Neuronal stem cell (in vitro differentiated cells): ENCODE results near the gene CNTNAP5.

Experiments
- DNase-seq: peaks from one replicate; pipeline ENCODE4 v3.0.0-alpha.2; 2013; ENCODE audit warnings: low spot score
- H2AFZ ChIP-seq: one replicate; pipeline ENCODE4 v1.6.1; 2013; ENCODE audit warnings: mild to moderate bottlenecking, low read length, inconsistent platforms
- H2AK5ac ChIP-seq: 2 replicates; pipeline ENCODE4 v1.6.1; 2013; ENCODE audit warnings: low read depth, mild to moderate bottlenecking, inconsistent platforms, low read length, moderate library complexity, mixed read lengths
- H2BK120ac ChIP-seq: 2 replicates; pipeline ENCODE4 v1.6.1; 2013; ENCODE audit warnings: low read depth, mild to moderate bottlenecking, inconsistent platforms, low read length, moderate library complexity, mixed read lengths
- H2BK12ac ChIP-seq: one replicate; pipeline ENCODE4 v1.6.1; 2013; ENCODE audit warnings: low read length, inconsistent platforms
- H2BK15ac ChIP-seq: 2 replicates; pipeline ENCODE4 v1.6.1; 2013; ENCODE audit warnings: mild to moderate bottlenecking, low read length, inconsistent platforms, mixed read lengths
- H2BK5ac ChIP-seq: one replicate; pipeline ENCODE4 v1.6.1; 2013; ENCODE audit warnings: inconsistent platforms, mild to moderate bottlenecking, low read length, moderate library complexity
- H3K14ac ChIP-seq: one replicate; pipeline ENCODE4 v1.6.1; 2013; ENCODE audit warnings: low read length, inconsistent platforms
- H3K18ac ChIP-seq: 2 replicates; pipeline ENCODE4 v1.6.1; 2013; ENCODE audit warnings: low read length, inconsistent platforms
- H3K23ac ChIP-seq: 2 replicates; pipeline ENCODE4 v1.6.1; 2013; ENCODE audit warnings: low read depth, mild to moderate bottlenecking, mixed read lengths, low read length, inconsistent platforms; ENCODE audit not compliant: poor library complexity
- H3K27ac ChIP-seq: replicated peaks from 3 replicates; pipeline ENCODE4 v1.5.1; 2013; ENCODE audit warnings: low read length, inconsistent platforms
- H3K27me3 ChIP-seq, 3 experiments: 2 replicates each; pipeline ENCODE4 v1.6.1; 2013; ENCODE audit warnings: low read length in 3 of 3, mild to moderate bottlenecking in 2 of 3, inconsistent platforms in 1 of 3, low read depth in 1 of 3, mixed read lengths in 1 of 3, moderate library complexity in 1 of 3; ENCODE audit not compliant: control insufficient read depth in 3 of 3, insufficient read depth in 3 of 3
- H3K36me3 ChIP-seq, 2 donors: replicated peaks in 1 of 2; 2 replicates each; pipeline ENCODE4 v1.6.1; 2013; ENCODE audit warnings: low read length in 2 of 2; ENCODE audit not compliant: control insufficient read depth in 2 of 2, insufficient read depth in 2 of 2
- H3K4ac ChIP-seq: 2 replicates; pipeline ENCODE4 v1.6.1; 2013; ENCODE audit warnings: inconsistent platforms, mild to moderate bottlenecking, low read length, moderate library complexity
- H3K4me1 ChIP-seq, 2 donors: 1 replicate in 1 of 2; 2 replicates in 1 of 2; pipeline ENCODE4 v1.6.1; 2013; ENCODE audit warnings: low read length in 2 of 2, low read depth in 1 of 2; ENCODE audit not compliant: control insufficient read depth in 2 of 2, insufficient read depth in 1 of 2
- H3K4me2 ChIP-seq: one replicate; pipeline ENCODE4 v1.6.1; 2013; ENCODE audit warnings: mild to moderate bottlenecking, low read length, inconsistent platforms; ENCODE audit not compliant: insufficient read depth, poor library complexity, severe bottlenecking
- H3K4me3 ChIP-seq, 2 donors: 2 replicates each; pipeline ENCODE4 v1.5.1; 2013; ENCODE audit warnings: low read length in 2 of 2, mild to moderate bottlenecking in 2 of 2, inconsistent platforms in 1 of 2, moderate library complexity in 1 of 2
- H3K79me1 ChIP-seq: one replicate; pipeline ENCODE4 v1.6.1; 2013; ENCODE audit warnings: low read depth, mild to moderate bottlenecking, inconsistent platforms, low read length, moderate library complexity
- H3K9ac ChIP-seq: one replicate; pipeline ENCODE4 v1.6.1; 2013; ENCODE audit warnings: mild to moderate bottlenecking, low read depth, low read length, inconsistent platforms; ENCODE audit not compliant: poor library complexity
- H3K9me3 ChIP-seq, 2 donors: replicated peaks in 1 of 2; 2 replicates each; pipeline versions ENCODE3 to v1.6.1; 2013; ENCODE audit warnings: low read length in 2 of 2, mild to moderate bottlenecking in 2 of 2, inconsistent platforms in 1 of 2, low read depth in 1 of 2, mixed read lengths in 1 of 2, moderate library complexity in 1 of 2; ENCODE audit not compliant: control insufficient read depth in 2 of 2, insufficient read depth in 1 of 2
- H4K8ac ChIP-seq: one replicate; pipeline ENCODE4 v1.6.1; 2013; ENCODE audit warnings: low read depth, mild to moderate bottlenecking, inconsistent platforms, low read length, moderate library complexity
- H4K91ac ChIP-seq: one replicate; pipeline ENCODE4 v1.6.1; 2013; ENCODE audit warnings: low read length, low read depth, mild to moderate bottlenecking, inconsistent platforms; ENCODE audit not compliant: poor library complexity
- WGBS, 2 donors: extraction: QIAGEN DNeasy Blood & Tissue Kit; methylation state at CpG; one replicate each; pipeline ENCODE4 v1.1.7; 2013; ENCODE audit warnings: missing lambda C conversion rate in 2 of 2, mixed read lengths in 1 of 2; ENCODE audit not compliant: insufficient read length in 2 of 2, insufficient replicate concordance in 1 of 2; ENCODE audit errors: extremely low coverage in 2 of 2; 5-methylcytosine and 5-hydroxymethylcytosine counted together

Gene CNTNAP5

GRCh38 chr2:124898827-124899226, 873.7 kb downstream of the CNTNAP5 start:
- Histone ChIP-seq H4K91ac (no peak overlapping the region), H3K36me3 (no peaks in the 10 kb centered on the region), H3K79me1 (no peaks in the 10 kb centered on the region), H2BK120ac (no peak overlapping the region), H3K27me3 (no peaks in the 10 kb centered on the region), H2BK12ac (no peak overlapping the region), H3K23ac (no peak overlapping the region), H3K9ac (no peak overlapping the region), H2BK5ac (no peak overlapping the region), H3K18ac (no peak overlapping the region), H3K4me2 (no peak overlapping the region), H2AK5ac (no peak overlapping the region), H2AFZ (no peak overlapping the region), H3K27ac (no peak overlapping the region), H4K8ac (no peak overlapping the region), H3K14ac (no peak overlapping the region), H3K4me3 (no peak overlapping the region), H2BK15ac (no peak overlapping the region), H3K9me3 (peaks cover 0 to 1% of the 10 kb centered on the region in 2 donors), H3K4ac (no peak overlapping the region), H3K4me1 (no peaks in the 10 kb centered on the region)
- no peak for DNase-seq
- no CpG with 5 or more reads among the region's 4 CpGs for WGBS, 2 donors

GRCh38 chr2:124908411-124908810, 883.3 kb downstream of the CNTNAP5 start:
- H2BK5ac ChIP-seq = no peak overlapping the region
- no peak overlapping the region for H3K4me3 ChIP-seq
- H3K4ac ChIP-seq = no peak overlapping the region
- H2AFZ ChIP-seq = no peak overlapping the region
- H3K4me1 ChIP-seq = peaks cover 0 to 1% of the 10 kb centered on the region in 2 donors
- no peak overlapping the region for H3K23ac ChIP-seq
- H3K18ac ChIP-seq = no peak overlapping the region
- no peak overlapping the region for H3K27ac ChIP-seq
- H2BK15ac ChIP-seq = no peak overlapping the region
- no peak overlapping the region for H2AK5ac ChIP-seq
- no peak overlapping the region for H4K91ac ChIP-seq
- H3K79me1 ChIP-seq = no peaks in the 10 kb centered on the region
- no peak overlapping the region for H3K14ac ChIP-seq
- WGBS, 2 donors = no CpG with 5 or more reads among the region's 2 CpGs
- H3K36me3 ChIP-seq = no peaks in the 10 kb centered on the region
- H2BK12ac ChIP-seq = no peak overlapping the region
- no peaks in the 10 kb centered on the region for H3K9me3 ChIP-seq
- DNase-seq = no peak
- H3K9ac ChIP-seq = no peak overlapping the region
- H3K27me3 ChIP-seq = no peaks in the 10 kb centered on the region
- H2BK120ac ChIP-seq = no peak overlapping the region
- no peak overlapping the region for H4K8ac ChIP-seq
- H3K4me2 ChIP-seq = no peak overlapping the region

GRCh38 chr2:124911560-124911959, 886.5 kb downstream of the CNTNAP5 start:
- DNase-seq = no peak
- no CpG with 5 or more reads among the region's 5 CpGs for WGBS, 2 donors
- H3K4me1 ChIP-seq = peaks cover 0 to 1% of the 10 kb centered on the region in 2 donors
- H3K14ac ChIP-seq = no peak overlapping the region
- H3K36me3 ChIP-seq = no peaks in the 10 kb centered on the region
- no peaks in the 10 kb centered on the region for H3K27me3 ChIP-seq
- H2BK12ac ChIP-seq = no peak overlapping the region
- no peak overlapping the region for H4K91ac ChIP-seq
- no peak overlapping the region for H3K27ac ChIP-seq
- H2BK120ac ChIP-seq = no peak overlapping the region
- H3K4me3 ChIP-seq = no peak overlapping the region
- H3K9me3 ChIP-seq = no peaks in the 10 kb centered on the region
- H2AFZ ChIP-seq = no peak overlapping the region
- H3K4me2 ChIP-seq = no peak overlapping the region
- H4K8ac ChIP-seq = no peak overlapping the region
- no peak overlapping the region for H3K23ac ChIP-seq
- H3K18ac ChIP-seq = no peak overlapping the region
- no peak overlapping the region for H2AK5ac ChIP-seq
- no peak overlapping the region for H3K4ac ChIP-seq
- no peaks in the 10 kb centered on the region for H3K79me1 ChIP-seq
- H2BK5ac ChIP-seq = no peak overlapping the region
- no peak overlapping the region for H2BK15ac ChIP-seq
- H3K9ac ChIP-seq = no peak overlapping the region

DNA sequence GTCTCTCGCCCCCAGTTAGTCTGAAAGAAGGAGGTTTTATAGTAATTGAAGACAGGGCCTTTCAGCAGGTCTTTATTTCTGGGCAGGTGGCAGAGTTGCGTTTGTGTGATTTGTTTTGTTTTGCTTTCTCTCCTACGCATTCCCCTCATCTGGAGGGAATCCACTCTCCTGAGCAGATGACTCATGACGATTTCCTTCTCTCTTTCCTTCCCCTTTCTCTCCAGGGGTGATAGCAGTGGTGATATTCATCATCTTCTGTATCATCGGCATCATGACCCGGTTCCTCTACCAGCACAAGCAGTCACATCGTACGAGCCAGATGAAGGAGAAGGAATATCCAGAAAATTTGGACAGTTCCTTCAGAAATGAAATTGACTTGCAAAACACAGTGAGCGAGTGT, 888.8 kb downstream of the CNTNAP5 start:
- DNase-seq = no peak
- peaks cover 0 to 1% of the 10 kb centered on the region in 2 donors for H3K4me1 ChIP-seq
- H2BK120ac ChIP-seq = no peak overlapping the region
- H2BK5ac ChIP-seq = no peak overlapping the region
- H3K18ac ChIP-seq = no peak overlapping the region
- H3K23ac ChIP-seq = no peak overlapping the region
- H2BK15ac ChIP-seq = no peak overlapping the region
- no peak overlapping the region for H2BK12ac ChIP-seq
- H3K79me1 ChIP-seq = no peaks in the 10 kb centered on the region
- H3K4me2 ChIP-seq = no peak overlapping the region
- H3K9me3 ChIP-seq = no peaks in the 10 kb centered on the region
- WGBS, 2 donors = no CpG with 5 or more reads among the region's 9 CpGs
- H4K91ac ChIP-seq = no peak overlapping the region
- H3K27me3 ChIP-seq = no peaks in the 10 kb centered on the region
- no peak overlapping the region for H2AFZ ChIP-seq
- no peak overlapping the region for H2AK5ac ChIP-seq
- no peak overlapping the region for H3K4ac ChIP-seq
- no peak overlapping the region for H3K9ac ChIP-seq
- H3K36me3 ChIP-seq = no peaks in the 10 kb centered on the region
- H3K27ac ChIP-seq = no peak overlapping the region
- H4K8ac ChIP-seq = no peak overlapping the region
- no peak overlapping the region for H3K4me3 ChIP-seq
- no peak overlapping the region for H3K14ac ChIP-seq
